HG03521 (cell line): ENCODE data around the gene LTB4R.
A peak's percentile ranks its signal among the peaks of the same experiment; 100 is the strongest.

Source experiments
- ATAC-seq: cut with Tn5 transposase; IDR thresholded peaks from one replicate; pipeline ENCODE4 v1.9.1; 2021; ENCODE audit warnings: mild to moderate bottlenecking, moderate library complexity; ENCODE audit not compliant: unreplicated experiment

LTB4R gene, protein sequence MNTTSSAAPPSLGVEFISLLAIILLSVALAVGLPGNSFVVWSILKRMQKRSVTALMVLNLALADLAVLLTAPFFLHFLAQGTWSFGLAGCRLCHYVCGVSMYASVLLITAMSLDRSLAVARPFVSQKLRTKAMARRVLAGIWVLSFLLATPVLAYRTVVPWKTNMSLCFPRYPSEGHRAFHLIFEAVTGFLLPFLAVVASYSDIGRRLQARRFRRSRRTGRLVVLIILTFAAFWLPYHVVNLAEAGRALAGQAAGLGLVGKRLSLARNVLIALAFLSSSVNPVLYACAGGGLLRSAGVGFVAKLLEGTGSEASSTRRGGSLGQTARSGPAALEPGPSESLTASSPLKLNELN

GRCh38 chr14:24310646-24311604 lies at the start of gene LTB4R:
LTB4R (plus strand) TSS chr14:24311502; CDS start chr14:24315652, 4,150 bp downstream.
- ATAC-seq = peak; percentile 59

GRCh38 chr14:24261969-24262327 lies 49.4 kb upstream of the LTB4R start:
- no peak for ATAC-seq

- ATAC-seq = no peak
Observed at GRCh38 chr14:24262821-24263733, 48.2 kb upstream of the LTB4R start, which contains the start of gene TGM1. TGM1 (minus strand) TSS chr14:24263177; CDS start chr14:24262352, 825 bp downstream.

GRCh38 chr14:24263848-24264247 lies 47.5 kb upstream of the LTB4R start:
- no peak for ATAC-seq

DNA sequence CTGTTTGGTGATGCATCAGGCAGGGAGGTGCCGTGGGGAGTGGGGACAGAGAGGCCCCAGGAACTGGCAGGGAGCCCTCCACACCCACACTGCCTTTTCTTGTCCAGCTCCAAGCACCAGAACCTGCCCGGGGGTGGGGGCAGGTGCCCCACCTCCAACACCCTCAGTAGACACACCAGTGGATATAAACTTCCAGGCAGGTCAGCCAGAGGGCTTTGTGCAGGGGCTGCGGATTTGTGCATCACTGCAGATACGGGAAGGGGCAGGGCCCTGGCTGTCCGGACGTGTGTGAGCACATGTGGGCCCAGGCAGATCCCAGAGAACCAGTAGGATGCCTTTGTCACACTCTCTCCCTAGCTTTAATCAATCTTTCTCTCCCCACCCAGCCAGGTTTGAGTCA lies 47.0 kb upstream of the LTB4R start:
- no peak for ATAC-seq

- ATAC-seq = no peak
Observed at GRCh38 chr14:24266344-24267244, 44.7 kb upstream of the LTB4R start.

GRCh38 chr14:24267516-24267915 lies 43.8 kb upstream of the LTB4R start:
- ATAC-seq = no peak

DNA sequence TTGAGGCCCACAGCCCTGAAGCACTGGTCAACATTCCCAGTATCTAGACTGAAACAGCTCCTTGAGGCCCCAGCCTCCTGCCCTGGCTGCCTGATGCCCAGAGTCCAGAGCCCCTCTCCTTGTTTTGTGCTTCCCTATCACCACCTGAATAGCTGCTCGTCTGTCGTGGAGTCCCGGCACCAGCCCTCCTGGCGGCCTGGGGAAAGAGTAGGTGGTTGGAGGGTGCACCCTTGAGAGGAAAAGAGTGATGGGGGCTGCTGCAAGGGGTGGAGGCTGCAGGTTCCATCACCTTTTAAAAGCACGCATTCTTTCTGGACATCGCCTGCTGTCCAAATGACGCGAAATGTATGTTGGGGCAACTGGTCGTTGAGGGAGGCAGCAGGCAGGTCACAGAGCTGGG lies 43.1 kb upstream of the LTB4R start:
- ATAC-seq = no peak

GRCh38 chr14:24269368-24269767 lies 41.9 kb upstream of the LTB4R start:
- ATAC-seq = no peak

- no peak for ATAC-seq
Observed at GRCh38 chr14:24269910-24270536, 41.3 kb upstream of the LTB4R start.

GRCh38 chr14:24270537-24271133 lies 40.7 kb upstream of the LTB4R start:
- ATAC-seq = no peak

DNA sequence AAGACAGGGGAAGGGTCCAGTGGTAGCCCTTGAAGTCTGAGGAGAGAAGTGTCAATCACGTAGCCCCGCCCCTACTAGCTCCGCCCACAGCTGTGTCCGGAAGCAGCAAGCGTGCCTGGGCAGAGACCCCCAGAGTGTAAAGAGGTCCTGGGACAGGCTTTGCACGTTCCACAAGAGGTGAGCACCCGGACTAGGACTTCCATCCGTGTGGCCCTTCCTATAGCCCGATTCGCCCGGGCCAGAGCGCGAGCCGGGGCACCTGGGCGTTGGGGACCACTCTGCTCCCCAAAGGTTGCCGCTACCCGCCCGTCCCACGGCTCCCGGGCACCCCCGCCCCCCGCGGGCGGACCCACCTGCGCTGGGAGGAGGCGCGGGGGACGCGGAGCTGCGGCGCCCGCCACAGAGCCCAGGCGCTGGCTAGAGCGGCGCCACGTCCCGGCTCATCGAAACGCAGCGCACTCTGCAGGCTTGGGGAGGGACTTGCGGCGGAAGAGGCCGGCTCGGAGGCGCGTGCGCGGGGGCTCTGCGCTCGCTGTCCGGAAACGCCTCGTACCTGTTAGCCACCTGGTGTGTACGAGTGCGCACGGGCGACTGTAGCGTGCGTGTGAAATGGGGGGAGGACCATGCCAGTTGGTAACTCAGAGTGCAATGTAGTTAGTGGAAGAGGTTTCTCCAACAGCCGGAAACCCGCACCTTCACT lies 40.0 kb upstream of the LTB4R start, which contains the start of gene RABGGTA:
Gene RABGGTA (minus strand): TSS at position 464 of the 700 bp plus-strand sequence. CDS start 482 bp downstream, outside the sequence.
- peak; percentile 87 for ATAC-seq

DNA sequence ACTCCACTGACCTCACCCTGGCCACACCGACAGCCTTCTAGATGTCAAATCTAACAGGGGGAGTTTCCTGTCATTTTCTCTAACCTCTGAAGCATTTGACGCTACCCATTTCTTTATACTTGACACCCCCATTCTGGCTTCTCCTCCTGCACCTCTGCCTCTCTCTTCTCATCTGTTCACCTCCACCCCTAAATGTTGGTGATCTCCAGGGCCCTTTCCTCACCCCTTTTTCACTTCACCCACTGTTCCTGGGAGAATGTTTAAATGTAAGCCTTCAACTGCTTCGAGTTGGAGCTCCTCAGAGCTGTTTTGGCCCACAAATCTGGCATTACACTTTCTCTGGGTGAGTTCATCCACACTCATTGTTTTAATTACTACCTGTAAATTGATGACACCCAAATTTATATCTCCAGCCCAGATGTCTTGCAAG lies 39.5 kb upstream of the LTB4R start:
- no peak for ATAC-seq

DNA sequence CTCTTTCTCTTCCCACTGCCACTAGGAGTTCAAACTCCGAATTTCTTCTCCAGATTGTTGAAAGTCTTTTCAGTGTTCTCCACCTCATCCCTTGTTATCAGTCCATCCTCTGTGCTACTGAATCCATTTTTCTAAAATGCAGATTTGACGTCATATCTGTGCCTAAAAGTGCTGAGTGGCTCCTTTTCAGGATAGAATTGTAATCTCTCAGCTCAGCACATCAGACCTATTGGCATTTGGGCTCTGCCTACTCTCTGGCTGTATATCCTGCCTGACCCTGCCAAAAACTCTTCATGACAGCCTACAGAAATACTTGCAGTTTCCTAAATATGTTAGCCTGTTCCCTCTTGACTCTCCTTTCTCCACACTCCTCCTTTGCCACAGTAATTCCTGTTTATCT lies 38.8 kb upstream of the LTB4R start:
- ATAC-seq = no peak

DNA sequence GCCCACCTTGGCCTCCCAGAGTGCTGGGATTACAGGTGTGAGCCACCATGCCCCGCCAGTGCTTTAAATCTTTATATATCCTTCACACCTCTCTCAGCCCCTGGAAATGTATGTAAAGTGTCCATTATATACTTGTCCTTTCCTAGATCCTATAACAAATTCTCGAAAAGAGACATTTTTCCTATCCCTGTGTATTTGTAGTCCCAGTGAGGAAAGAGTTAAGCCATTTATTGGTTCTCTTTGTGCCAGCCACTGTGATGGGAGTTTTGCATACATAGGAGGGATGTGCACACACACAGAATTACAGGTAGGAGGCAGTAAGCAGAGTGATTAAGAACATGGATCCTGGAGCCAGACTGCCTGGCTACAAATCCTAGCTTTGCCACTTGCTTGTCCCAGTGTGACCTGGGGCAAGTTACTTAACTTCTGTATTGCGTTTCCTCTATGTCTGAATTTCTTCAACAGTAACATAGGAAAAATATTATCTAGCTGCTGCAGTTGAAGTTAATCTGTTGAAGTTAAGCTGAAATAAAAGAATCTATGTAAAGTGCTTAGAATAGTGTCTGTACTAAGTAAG lies 37.8 kb upstream of the LTB4R start:
- ATAC-seq = no peak

DNA sequence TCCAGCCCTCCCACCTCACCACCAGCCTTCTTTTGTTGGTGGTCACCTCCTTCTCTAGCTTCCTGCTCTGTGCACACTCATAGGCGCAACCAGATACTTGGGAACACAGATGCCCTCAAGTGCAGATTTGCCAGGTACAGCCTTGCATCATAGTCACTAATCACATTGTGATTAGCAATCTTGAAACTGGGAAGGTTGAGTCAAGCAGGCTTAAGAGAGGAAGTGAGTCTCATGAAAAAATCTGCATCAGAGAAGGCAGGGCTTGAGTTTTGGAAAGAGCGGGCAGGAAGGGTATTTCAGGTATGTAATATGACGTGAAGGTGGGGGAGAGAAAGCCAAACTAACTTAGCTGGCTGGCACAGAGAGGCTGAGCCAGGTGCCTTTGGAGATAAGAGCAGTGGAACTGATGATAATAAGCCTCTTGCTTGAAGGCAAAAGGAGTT lies 37.2 kb upstream of the LTB4R start:
- peak; percentile 19 for ATAC-seq

DNA sequence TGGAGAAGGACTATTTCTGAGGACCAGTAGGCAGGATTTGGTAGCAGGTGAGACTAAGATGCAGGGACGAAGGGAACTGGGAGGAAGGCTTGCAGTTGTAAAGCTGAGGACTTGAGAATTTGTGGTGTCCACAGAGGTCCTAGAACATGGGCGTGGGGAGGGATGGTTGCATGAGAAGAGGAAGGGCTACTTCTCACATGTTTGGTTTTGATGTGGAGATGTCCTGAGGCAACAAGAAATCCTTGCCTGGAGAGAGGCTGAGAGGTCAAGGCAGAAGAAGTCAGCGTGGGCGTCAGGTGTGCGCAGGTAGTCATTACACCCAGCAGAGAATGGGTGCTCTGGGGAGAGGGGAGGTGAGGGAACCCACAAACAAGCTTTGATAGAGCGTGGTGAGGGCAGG lies 34.2 kb upstream of the LTB4R start:
- no peak for ATAC-seq
